OCI-LY7 (cell line): ENCODE results near the gene PATE2. TPM values are rescaled to one million over a fixed set of nuclear protein-coding genes. Genes with fewer than 3 reads are reported as not detected.

Experiments used
- BruUV-seq: library from RNA; stranded (reverse); fragments of 400-500 nt; replicated peaks from 2 replicates; lab custom pipeline; 2021; lab: Mats Ljungman, UMichigan
- CTCF ChIA-PET: fragments of 300-600 bp; sonication (Branson Sonifier 250); formaldehyde crosslinking; loops from one replicate; lab custom pipeline; 2022; ENCODE audit warnings: antibody characterized with exemption; ENCODE audit not compliant: unreplicated experiment; lab: Charles Lee
- POLR2A ChIA-PET: fragments of 300-600 bp; sonication (Branson Sonifier 250); formaldehyde crosslinking; loops from one replicate; lab custom pipeline; 2022; ENCODE audit warnings: antibody characterized with exemption; lab: Charles Lee
- DNase-seq: peaks from one replicate; pipeline ENCODE4 v3.0.0-alpha.2; 2015; ENCODE audit warnings: low spot score
- H2AFZ ChIP-seq: fragments of 200-600 bp; sonication (generic), shearing (Covaris generic); 2 replicates; pipeline ENCODE4 v1.6.1; 2014; ENCODE audit warnings: mild to moderate bottlenecking, antibody characterized with exemption, low read length, moderate library complexity
- H3K27ac ChIP-seq: fragments of 200-600 bp; sonication (generic); 2 replicates; pipeline ENCODE4 v1.5.1; 2014; ENCODE audit warnings: mixed run types, low read depth, mild to moderate bottlenecking, moderate library complexity, low read length, inconsistent platforms; ENCODE audit not compliant: poor library complexity, severe bottlenecking
- H3K36me3 ChIP-seq: fragments of 200-600 bp; sonication (generic); 2 replicates; pipeline ENCODE4 v1.6.1; 2014; ENCODE audit warnings: mild to moderate bottlenecking, antibody characterized with exemption, low read length, moderate library complexity, mixed read lengths; ENCODE audit not compliant: insufficient read depth
- H3K4me1 ChIP-seq: fragments of 200-600 bp; sonication (generic); 2 replicates; pipeline ENCODE4 v1.5.1; 2014; ENCODE audit warnings: mild to moderate bottlenecking, low read length; ENCODE audit not compliant: insufficient read depth, poor library complexity, severe bottlenecking
- H3K4me2 ChIP-seq: fragments of 200-600 bp; sonication (generic); 2 replicates; pipeline ENCODE4 v1.6.1; 2014; ENCODE audit warnings: mild to moderate bottlenecking, low read length
- H3K4me3 ChIP-seq: fragments of 200-600 bp; sonication (generic); 2 replicates; pipeline ENCODE4 v1.5.1; 2014; ENCODE audit warnings: mild to moderate bottlenecking, low read depth, low read length; ENCODE audit not compliant: poor library complexity, severe bottlenecking
- H3K79me2 ChIP-seq: fragments of 200-600 bp; sonication (generic); 2 replicates; pipeline ENCODE4 v1.6.1; 2016; ENCODE audit warnings: low read depth, mild to moderate bottlenecking, low read length, moderate library complexity, mixed read lengths; ENCODE audit not compliant: insufficient read depth
- H3K9me2 ChIP-seq: fragments of 200-600 bp; sonication (generic); 2 replicates; pipeline ENCODE4 v1.6.1; 2016; ENCODE audit warnings: mild to moderate bottlenecking, low read length, mixed read lengths; ENCODE audit not compliant: insufficient read depth
- H3K9me3 ChIP-seq: fragments of 200-600 bp; sonication (generic); 2 replicates; pipeline ENCODE4 v1.6.1; 2014; ENCODE audit warnings: mild to moderate bottlenecking, mixed run types, low read length, mixed read lengths
- H4K20me1 ChIP-seq: fragments of 200-600 bp; sonication (generic); 2 replicates; pipeline ENCODE4 v1.6.1; 2014; ENCODE audit warnings: mild to moderate bottlenecking, antibody characterized with exemption, low read length, moderate library complexity, mixed read lengths; ENCODE audit not compliant: insufficient read depth
- EZH2phosphoT487 ChIP-seq: fragments of 200-600 bp; sonication (generic); IDR thresholded peaks from 2 replicates; pipeline ENCODE4 v1.6.1; 2018; ENCODE audit warnings: low read depth, borderline replicate concordance, mild to moderate bottlenecking, mixed run types, antibody characterized with exemption, low read length, moderate library complexity, mixed read lengths
- intact Hi-C: fragments of 100-400 bp; cut with micrococcal nuclease; formaldehyde crosslinking; loops from one replicate; pipeline ENCODE4 v1.10.0; 2022; ENCODE audit not compliant: unreplicated experiment
- total RNA-seq, 2 experiments: library from RNA; depleted of rRNA in 1 of 2; stranded (reverse); fragments of >200 nt in 1 of 2; shearing (Covaris generic) in 1 of 2; gene quantifications; 2 replicates each; pipeline ENCODE4 v1.2.3, GENCODE V29; 2014 to 2022
- TF ChIP-seq, protein P1 (sequence below): fragments of 200-600 bp; sonication (generic); conservative IDR thresholded peaks from 2 replicates; pipeline ENCODE4 v1.5.1; 2014; ENCODE audit warnings: mild to moderate bottlenecking, antibody characterized with exemption, low read length, moderate library complexity, mixed read lengths

Gene PATE2
- total RNA-seq, 2 experiments from 2014 or later, result 1.4 to 1.6 TPM

DNA sequence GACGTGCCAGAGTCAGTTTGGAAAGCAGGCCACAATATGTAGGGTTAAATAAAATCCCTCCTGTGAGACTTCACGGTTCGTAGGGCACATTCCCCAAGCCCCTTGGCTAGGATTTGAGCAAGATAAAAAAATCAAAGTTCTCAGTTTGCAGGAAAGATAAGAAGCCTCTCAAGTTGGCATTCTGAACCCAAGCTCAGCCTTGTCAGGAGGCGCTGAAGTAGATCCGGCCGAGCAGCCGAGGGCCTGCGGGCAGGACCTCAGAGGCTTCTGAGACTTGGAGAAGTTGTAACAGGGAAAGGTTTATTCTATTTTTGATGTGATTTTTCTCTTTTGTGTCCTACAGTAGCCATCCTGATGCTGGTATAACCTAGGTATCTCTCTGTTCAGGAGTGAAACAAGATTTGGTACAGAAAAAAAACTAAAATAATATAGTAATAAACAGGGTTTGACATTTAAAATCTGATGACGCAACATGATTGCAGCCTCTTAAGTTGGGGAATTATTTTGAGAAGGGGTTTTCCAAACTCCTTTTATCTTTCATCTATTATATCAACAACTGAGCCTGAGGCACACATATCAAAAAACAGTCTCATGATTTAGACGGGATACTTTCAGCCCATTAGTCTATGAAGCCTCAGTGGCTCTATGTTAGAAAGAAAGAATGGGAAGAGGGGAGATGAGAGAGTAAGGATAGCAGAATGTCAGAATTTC lies 10.1 kb downstream of the PATE2 start:
- ChIA-PET CTCF (no interaction called here), POLR2A (no interaction called here)
- Histone ChIP-seq H4K20me1 (no peaks in the 10 kb centered on the region), H3K36me3 (no peaks in the 10 kb centered on the region), H2AFZ (no peak overlapping the region), H3K4me3 (no peak overlapping the region), H3K4me2 (no peak overlapping the region), H3K9me3 (no peaks in the 10 kb centered on the region), H3K79me2 (no peaks in the 10 kb centered on the region), H3K4me1 (no peaks in the 10 kb centered on the region), H3K9me2 (no peaks in the 10 kb centered on the region), H3K27ac (no peak overlapping the region)
- DNase-seq, result no peak
- TF ChIP-seq, protein P1, sequence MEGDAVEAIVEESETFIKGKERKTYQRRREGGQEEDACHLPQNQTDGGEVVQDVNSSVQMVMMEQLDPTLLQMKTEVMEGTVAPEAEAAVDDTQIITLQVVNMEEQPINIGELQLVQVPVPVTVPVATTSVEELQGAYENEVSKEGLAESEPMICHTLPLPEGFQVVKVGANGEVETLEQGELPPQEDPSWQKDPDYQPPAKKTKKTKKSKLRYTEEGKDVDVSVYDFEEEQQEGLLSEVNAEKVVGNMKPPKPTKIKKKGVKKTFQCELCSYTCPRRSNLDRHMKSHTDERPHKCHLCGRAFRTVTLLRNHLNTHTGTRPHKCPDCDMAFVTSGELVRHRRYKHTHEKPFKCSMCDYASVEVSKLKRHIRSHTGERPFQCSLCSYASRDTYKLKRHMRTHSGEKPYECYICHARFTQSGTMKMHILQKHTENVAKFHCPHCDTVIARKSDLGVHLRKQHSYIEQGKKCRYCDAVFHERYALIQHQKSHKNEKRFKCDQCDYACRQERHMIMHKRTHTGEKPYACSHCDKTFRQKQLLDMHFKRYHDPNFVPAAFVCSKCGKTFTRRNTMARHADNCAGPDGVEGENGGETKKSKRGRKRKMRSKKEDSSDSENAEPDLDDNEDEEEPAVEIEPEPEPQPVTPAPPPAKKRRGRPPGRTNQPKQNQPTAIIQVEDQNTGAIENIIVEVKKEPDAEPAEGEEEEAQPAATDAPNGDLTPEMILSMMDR, result no peak
- TF ChIP-seq EZH2phosphoT487, result no peak
- intact Hi-C loops, result no loop called here
- BruUV-seq, result no TSS peak

DNA sequence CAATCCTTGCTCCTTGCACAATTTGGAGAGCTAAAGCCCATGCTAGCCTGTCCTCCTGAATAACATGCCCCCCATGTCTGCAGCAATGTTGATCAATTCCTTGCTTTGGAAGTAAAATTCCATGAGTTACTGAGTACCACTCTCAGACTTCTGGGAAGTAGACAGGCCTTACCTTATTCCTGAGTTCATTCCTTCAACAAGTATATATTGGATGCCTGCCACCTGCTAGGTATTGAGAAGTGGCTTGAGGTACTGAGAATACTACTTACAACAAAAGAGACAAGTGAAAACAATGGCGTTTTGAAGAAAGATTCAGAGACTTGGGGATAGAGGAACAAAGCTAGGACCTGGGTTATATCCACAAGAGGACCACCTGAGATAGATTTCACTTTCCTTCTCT lies 12.4 kb downstream of the PATE2 start:
- Histone ChIP-seq H3K9me2 (no peaks in the 10 kb centered on the region), H3K27ac (no peak overlapping the region), H3K36me3 (no peaks in the 10 kb centered on the region), H2AFZ (no peak overlapping the region), H3K9me3 (no peaks in the 10 kb centered on the region), H3K79me2 (no peaks in the 10 kb centered on the region), H3K4me3 (no peak overlapping the region), H3K4me1 (no peaks in the 10 kb centered on the region), H4K20me1 (no peaks in the 10 kb centered on the region), H3K4me2 (no peak overlapping the region)
- intact Hi-C loops, result no loop called here
- ChIA-PET CTCF (no interaction called here), POLR2A (interaction anchor here (0.6 kb wide), 1 partner anchor 875 kb away, joined by 3 read pairs; no protein-coding TSS in a partner anchor)
- DNase-seq, result no peak
- no peak for TF ChIP-seq EZH2phosphoT487
- TF ChIP-seq, protein P1, result no peak
- BruUV-seq, result no TSS peak

DNA sequence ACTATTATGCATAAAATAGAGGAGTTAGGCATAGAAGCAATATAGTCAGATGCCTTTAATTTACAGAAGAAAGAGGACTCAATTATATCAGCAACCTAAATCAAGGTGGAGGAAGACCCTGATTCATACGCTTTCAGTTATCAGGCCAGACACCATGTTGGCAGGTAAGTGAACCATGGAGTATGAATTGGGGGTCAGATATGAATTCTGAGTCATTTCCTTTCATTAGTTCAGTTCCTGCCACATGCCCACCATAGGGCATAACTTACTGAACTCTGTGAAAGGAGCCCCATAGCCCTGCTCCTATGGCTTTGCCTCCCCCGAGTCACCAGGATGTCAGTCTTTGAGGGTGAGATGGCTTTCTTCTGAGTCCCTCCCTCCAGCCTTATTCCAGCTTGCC lies 15.1 kb downstream of the PATE2 start:
- Histone ChIP-seq H3K9me3 (no peaks in the 10 kb centered on the region), H4K20me1 (no peaks in the 10 kb centered on the region), H3K4me3 (no peak overlapping the region), H3K36me3 (no peaks in the 10 kb centered on the region), H3K4me1 (no peaks in the 10 kb centered on the region), H2AFZ (no peak overlapping the region), H3K79me2 (no peaks in the 10 kb centered on the region), H3K9me2 (no peaks in the 10 kb centered on the region), H3K27ac (no peak overlapping the region), H3K4me2 (no peak overlapping the region)
- intact Hi-C loops, result no loop called here
- ChIA-PET CTCF (no interaction called here), POLR2A (interaction anchor here (0.6 kb wide), 1 partner anchor 13 kb away, joined by 3 read pairs; no protein-coding TSS in a partner anchor)
- DNase-seq, result no peak
- BruUV-seq, result no TSS peak
- TF ChIP-seq, protein P1, result no peak
- no peak for TF ChIP-seq EZH2phosphoT487
